Neutrophil (primary cell): ENCODE data around the gene PER1.

Experiments used
- H3K27ac ChIP-seq: fragments of 200-600 bp; sonication (generic); 2 replicates; pipeline ENCODE4 v1.5.1; 2016; ENCODE audit warnings: mild to moderate bottlenecking, moderate library complexity
- H3K27me3 ChIP-seq: fragments of 200-600 bp; sonication (generic); 2 replicates; pipeline ENCODE4 v1.6.0; 2016; ENCODE audit warnings: mild to moderate bottlenecking
- H3K36me3 ChIP-seq: fragments of 200-600 bp; sonication (generic); 2 replicates; pipeline ENCODE4 v1.5.1; 2017
- H3K4me1 ChIP-seq, 2 experiments: fragments of 200-600 bp in 1 of 2; sonication (generic) in 1 of 2; 1 replicate in 1 of 2; 2 replicates in 1 of 2; pipeline versions ENCODE4 v1.5.1 to v1.6.1; 2013 to 2016; ENCODE audit warnings: low read depth in 1 of 2, low read length in 1 of 2, mild to moderate bottlenecking in 1 of 2, moderate library complexity in 1 of 2; ENCODE audit not compliant: control insufficient read depth in 1 of 2, insufficient read depth in 1 of 2
- H3K4me3 ChIP-seq, 2 experiments: fragments of 200-600 bp in 1 of 2; sonication (generic) in 1 of 2; 1 replicate in 1 of 2; 2 replicates in 1 of 2; pipeline ENCODE4 v1.5.1; 2013 to 2016; ENCODE audit warnings: low read depth in 1 of 2, low read length in 1 of 2, mild to moderate bottlenecking in 1 of 2, moderate library complexity in 1 of 2
- H3K9me3 ChIP-seq: fragments of 200-600 bp; sonication (generic); 2 replicates; pipeline ENCODE4 v1.5.1; 2016
- CTCF ChIP-seq: fragments of 200-600 bp; sonication (generic); IDR thresholded peaks from 2 replicates; pipeline ENCODE4 v1.5.1; 2016; ENCODE audit warnings: antibody characterized with exemption

The PER1 gene

GRCh38 chr17:8156246-8156992 lies 4.2 kb upstream of the PER1 start:
- TF ChIP-seq CTCF, result peak; percentile 36
- peaks cover 26% of the 10 kb centered on the region for H3K36me3 ChIP-seq
- peaks cover 80 to 84% of the 10 kb centered on the region in 2 experiments for H3K4me1 ChIP-seq
- peak overlapping the region; percentile 65 to 92 for H3K4me3 ChIP-seq
- peak overlapping the region; percentile 90 for H3K27ac ChIP-seq
- no peaks in the 10 kb centered on the region for H3K9me3 ChIP-seq
- H3K27me3 ChIP-seq, result peaks cover 15% of the 10 kb centered on the region

- Histone ChIP-seq H3K4me3 (peak overlapping the region; percentile 65 to 92), H3K27me3 (peaks cover 15% of the 10 kb centered on the region), H3K9me3 (no peaks in the 10 kb centered on the region), H3K27ac (peak overlapping the region; percentile 90), H3K36me3 (peaks cover 21% of the 10 kb centered on the region), H3K4me1 (peaks cover 80 to 84% of the 10 kb centered on the region in 2 experiments)
- no peak for TF ChIP-seq CTCF
Observed at GRCh38 chr17:8155996-8156245, 3.7 kb upstream of the PER1 start.

GRCh38 chr17:8155231-8155995 lies 3.2 kb upstream of the PER1 start:
- Histone ChIP-seq H3K36me3 (peaks cover 15% of the 10 kb centered on the region), H3K4me1 (peaks cover 80 to 84% of the 10 kb centered on the region in 2 experiments), H3K27ac (peak overlapping the region; percentile 90), H3K9me3 (no peaks in the 10 kb centered on the region), H3K4me3 (peak overlapping the region; percentile 65 to 92), H3K27me3 (peaks cover 15% of the 10 kb centered on the region)
- no peak for TF ChIP-seq CTCF

- H3K36me3 ChIP-seq, result peaks cover 14% of the 10 kb centered on the region
- peaks cover 77 to 78% of the 10 kb centered on the region in 2 experiments for H3K4me1 ChIP-seq
- H3K9me3 ChIP-seq, result no peaks in the 10 kb centered on the region
- TF ChIP-seq CTCF, result no peak
- H3K4me3 ChIP-seq, result peak overlapping the region; percentile 44 to 92
- peak overlapping the region; percentile 90 for H3K27ac ChIP-seq
- peaks cover 15% of the 10 kb centered on the region for H3K27me3 ChIP-seq
Observed at GRCh38 chr17:8154608-8155155, 2.5 kb upstream of the PER1 start.

DNA sequence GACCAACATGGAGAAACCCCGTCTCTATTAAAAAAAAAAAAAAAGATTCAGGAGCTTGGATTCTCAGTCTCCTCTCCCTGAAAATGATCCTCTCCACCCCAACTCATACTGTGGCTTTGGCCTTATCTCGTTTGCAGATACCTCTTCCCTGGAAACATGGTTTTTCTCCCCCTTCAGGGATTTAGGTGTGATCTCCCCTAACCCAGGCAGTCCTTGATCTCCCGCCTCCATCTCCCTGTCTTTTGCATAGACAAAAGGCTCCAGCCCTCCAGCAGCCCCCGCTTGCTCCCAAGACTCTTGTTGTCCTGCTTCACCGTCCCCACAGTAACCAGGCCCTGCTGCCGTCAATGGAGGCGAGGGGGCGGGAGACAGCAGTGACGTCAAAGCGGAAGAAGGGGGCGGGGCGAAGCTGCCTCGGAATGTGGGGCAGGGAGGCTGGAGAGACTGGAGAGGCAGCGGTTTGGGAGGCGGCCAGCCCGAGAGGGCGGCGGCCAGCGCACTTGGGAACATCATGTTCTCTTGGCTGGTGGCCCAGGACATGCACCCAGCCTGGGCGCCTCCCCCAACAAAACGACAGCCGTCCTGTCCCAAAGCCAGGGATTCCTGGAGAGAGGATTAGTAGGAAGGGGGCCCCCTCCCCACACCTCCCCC lies 1.9 kb upstream of the PER1 start:
- Histone ChIP-seq H3K27me3 (peaks cover 15% of the 10 kb centered on the region), H3K36me3 (peaks cover 14% of the 10 kb centered on the region), H3K4me3 (peak overlapping the region; percentile 44 to 92), H3K27ac (peak overlapping the region; percentile 90), H3K4me1 (peaks cover 72% of the 10 kb centered on the region in 2 experiments), H3K9me3 (no peaks in the 10 kb centered on the region)
- no peak for TF ChIP-seq CTCF
